Parathyroid adenoma (tissue), 2 donors: ENCODE results near the gene ZNF514.

Experiments
- H2AFZ ChIP-seq: fragments of 300-600 bp; sonication (generic); one replicate; pipeline ENCODE4 v1.7.0; 2017; ENCODE audit warnings: antibody characterized with exemption, mild to moderate bottlenecking
- H3K27ac ChIP-seq: fragments of 300-600 bp; sonication (generic); one replicate; pipeline ENCODE4 v1.7.0; 2017
- H3K27me3 ChIP-seq: fragments of 300-600 bp; sonication (generic); one replicate; pipeline ENCODE4 v1.7.0; 2017; ENCODE audit warnings: low read length; ENCODE audit not compliant: control insufficient read depth, insufficient read depth
- H3K36me3 ChIP-seq: fragments of 300-600 bp; sonication (generic); one replicate; pipeline ENCODE4 v1.7.0; 2017; ENCODE audit warnings: low read length; ENCODE audit not compliant: control insufficient read depth, insufficient read depth
- H3K4me1 ChIP-seq: fragments of 300-600 bp; sonication (generic); one replicate; pipeline ENCODE4 v1.7.0; 2017; ENCODE audit warnings: control low read depth
- H3K4me2 ChIP-seq: fragments of 300-600 bp; sonication (generic); one replicate; pipeline ENCODE4 v1.7.0; 2017; ENCODE audit warnings: low read length
- H3K4me3 ChIP-seq: fragments of 300-600 bp; sonication (generic); one replicate; pipeline ENCODE4 v1.7.0; 2017; ENCODE audit warnings: low read depth, low read length
- H3K79me2 ChIP-seq: fragments of 300-600 bp; sonication (generic); one replicate; pipeline ENCODE4 v1.7.0; 2017; ENCODE audit warnings: control low read depth
- H3K9ac ChIP-seq: fragments of 300-600 bp; sonication (generic); one replicate; pipeline ENCODE4 v1.7.0; 2017; ENCODE audit warnings: mild to moderate bottlenecking
- H3K9me3 ChIP-seq: fragments of 300-600 bp; sonication (generic); one replicate; pipeline ENCODE4 v1.7.0; 2017; ENCODE audit warnings: low read length; ENCODE audit not compliant: control insufficient read depth
- CTCF ChIP-seq: fragments of 300-600 bp; sonication (generic); IDR thresholded peaks from one replicate; pipeline ENCODE4 v1.7.0; 2017; ENCODE audit warnings: antibody characterized with exemption, mild to moderate bottlenecking
- donor health status: primary hyperparathyroidism.

ZNF514 gene

GRCh38 chr2:95181774-95182173 lies 22.1 kb upstream of the ZNF514 start:
- no peak overlapping the region for H3K9ac ChIP-seq
- H3K79me2 ChIP-seq: no peaks in the 10 kb centered on the region
- no peak overlapping the region for H3K4me3 ChIP-seq
- no peaks in the 10 kb centered on the region for H3K27me3 ChIP-seq
- H3K27ac ChIP-seq: no peak overlapping the region
- H3K4me1 ChIP-seq: peaks cover 2% of the 10 kb centered on the region
- H3K4me2 ChIP-seq: no peak overlapping the region
- no peaks in the 10 kb centered on the region for H3K36me3 ChIP-seq
- no peak overlapping the region for H2AFZ ChIP-seq
- TF ChIP-seq CTCF: no peak
- H3K9me3 ChIP-seq: no peaks in the 10 kb centered on the region

- Histone ChIP-seq H3K4me1 (no peaks in the 10 kb centered on the region), H2AFZ (no peak overlapping the region), H3K27me3 (no peaks in the 10 kb centered on the region), H3K9ac (no peak overlapping the region), H3K4me3 (no peak overlapping the region), H3K4me2 (no peak overlapping the region), H3K79me2 (peaks cover 4% of the 10 kb centered on the region), H3K27ac (no peak overlapping the region), H3K36me3 (no peaks in the 10 kb centered on the region), H3K9me3 (no peaks in the 10 kb centered on the region)
- no peak for TF ChIP-seq CTCF
These were observed 19.8 kb upstream of the ZNF514 start for GRCh38 chr2:95179451-95179850.

- Histone ChIP-seq H3K27ac (no peak overlapping the region), H3K27me3 (no peaks in the 10 kb centered on the region), H3K4me2 (no peak overlapping the region), H3K36me3 (no peaks in the 10 kb centered on the region), H3K4me1 (no peaks in the 10 kb centered on the region), H3K9ac (no peak overlapping the region), H3K79me2 (peaks cover 4% of the 10 kb centered on the region), H2AFZ (no peak overlapping the region), H3K4me3 (no peak overlapping the region), H3K9me3 (no peaks in the 10 kb centered on the region)
- TF ChIP-seq CTCF: no peak
These were observed 14.4 kb upstream of the ZNF514 start for GRCh38 chr2:95174031-95174542.

- no peak overlapping the region for H3K4me3 ChIP-seq
- no peak overlapping the region for H3K27ac ChIP-seq
- H3K36me3 ChIP-seq: no peaks in the 10 kb centered on the region
- no peak for TF ChIP-seq CTCF
- no peak overlapping the region for H3K9ac ChIP-seq
- H3K4me2 ChIP-seq: no peak overlapping the region
- peaks cover 6% of the 10 kb centered on the region for H3K79me2 ChIP-seq
- H3K27me3 ChIP-seq: no peaks in the 10 kb centered on the region
- no peak overlapping the region for H2AFZ ChIP-seq
- H3K4me1 ChIP-seq: no peaks in the 10 kb centered on the region
- H3K9me3 ChIP-seq: no peaks in the 10 kb centered on the region
These were observed 12.3 kb upstream of the ZNF514 start for GRCh38 chr2:95171902-95172301.

GRCh38 chr2:95166065-95166763 lies 6.6 kb upstream of the ZNF514 start:
- Histone ChIP-seq H3K36me3 (no peaks in the 10 kb centered on the region), H3K27ac (peak overlapping the region; percentile 95), H3K4me1 (peaks cover 11% of the 10 kb centered on the region)

More at GRCh38 chr2:95166065-95166763, 6.6 kb upstream of the ZNF514 start:
- peak overlapping the region; percentile 74 for H3K4me2 ChIP-seq
- H3K4me3 ChIP-seq: peak overlapping the region; percentile 77
- H3K27me3 ChIP-seq: no peaks in the 10 kb centered on the region
- peak overlapping the region; percentile 97 for H2AFZ ChIP-seq
- H3K9ac ChIP-seq: no peak overlapping the region
- TF ChIP-seq CTCF: no peak
- peaks cover 17% of the 10 kb centered on the region for H3K79me2 ChIP-seq
- no peaks in the 10 kb centered on the region for H3K9me3 ChIP-seq
